ENCODE results near the gene UBE2G1. TPM values are rescaled to one million over a fixed set of nuclear protein-coding genes. Genes with fewer than 3 reads are reported as not detected.
A peak's percentile ranks its signal among the peaks of the same experiment; 100 is the strongest.

The UBE2G1 gene
- total RNA-seq, 1 donor from 2014 or later: 65.1 TPM

DNA sequence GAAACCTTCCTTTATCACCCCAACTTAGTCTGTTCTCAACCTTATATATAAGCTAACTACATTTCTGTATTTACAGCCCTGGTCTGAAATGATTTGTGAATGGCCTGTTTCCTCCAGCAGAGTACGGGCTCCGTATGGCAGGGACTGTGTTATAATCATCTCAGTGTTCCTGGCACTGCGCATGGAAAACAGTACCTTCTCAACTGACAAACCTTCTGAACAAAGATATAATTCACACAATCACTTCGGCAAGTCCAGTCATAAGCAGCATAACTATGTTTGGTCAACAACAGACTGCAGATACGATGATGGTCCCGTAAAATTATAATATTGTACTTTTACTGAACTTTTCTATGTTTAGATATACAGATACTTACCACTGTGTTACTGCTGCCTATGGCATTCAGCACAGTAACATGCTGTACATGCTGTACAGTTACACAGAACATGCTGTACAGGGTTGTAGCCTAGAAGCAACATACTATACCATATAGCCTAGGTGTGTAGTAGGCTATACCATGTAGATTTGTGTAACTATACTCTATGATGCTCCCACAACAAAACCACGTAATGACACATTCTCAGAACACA, 132.7 kb downstream of the UBE2G1 start:
- Mint-ChIP-seq H3K4me1 (ENCODE audit: unreplicated experiment) (peaks cover 46% of the 10 kb centered on the region), H3K9me3 (ENCODE audit: unreplicated experiment) (no peaks in the 10 kb centered on the region), H3K27me3 (ENCODE audit: unreplicated experiment) (no peaks in the 10 kb centered on the region), H3K36me3 (ENCODE audit: unreplicated experiment) (peaks cover 19% of the 10 kb centered on the region), H3K27ac (ENCODE audit: unreplicated experiment) (peak overlapping the region; percentile 50), H3K4me3 (ENCODE audit: unreplicated experiment) (no peak overlapping the region)
- no peak for TF ChIP-seq CTCF (IDR thresholded peaks at IDR 0.05)
- DNase-seq (ENCODE audit: extremely low spot score, unreplicated experiment): no peak

- no peak for DNase-seq (ENCODE audit: extremely low spot score, unreplicated experiment)
- no peak for TF ChIP-seq CTCF (IDR thresholded peaks at IDR 0.05)
- no peaks in the 10 kb centered on the region for H3K27me3 Mint-ChIP-seq (ENCODE audit: unreplicated experiment)
- peaks cover 19% of the 10 kb centered on the region for H3K36me3 Mint-ChIP-seq (ENCODE audit: unreplicated experiment)
- H3K4me3 Mint-ChIP-seq (ENCODE audit: unreplicated experiment): no peak overlapping the region
- H3K4me1 Mint-ChIP-seq (ENCODE audit: unreplicated experiment): peaks cover 51% of the 10 kb centered on the region
- peak overlapping the region; percentile 82 for H3K27ac Mint-ChIP-seq (ENCODE audit: unreplicated experiment)
- no peaks in the 10 kb centered on the region for H3K9me3 Mint-ChIP-seq (ENCODE audit: unreplicated experiment)
Observed at GRCh38 chr17:4232168-4232813, 134.2 kb downstream of the UBE2G1 start.

GRCh38 chr17:4229627-4230541, 136.6 kb downstream of the UBE2G1 start:
- H3K36me3 Mint-ChIP-seq (ENCODE audit: unreplicated experiment): peaks cover 15% of the 10 kb centered on the region
- peak overlapping the region; percentile 87 for H3K27ac Mint-ChIP-seq (ENCODE audit: unreplicated experiment)
- no peaks in the 10 kb centered on the region for H3K9me3 Mint-ChIP-seq (ENCODE audit: unreplicated experiment)
- no peak for DNase-seq (ENCODE audit: extremely low spot score, unreplicated experiment)
- H3K4me1 Mint-ChIP-seq (ENCODE audit: unreplicated experiment): peaks cover 39% of the 10 kb centered on the region
- H3K27me3 Mint-ChIP-seq (ENCODE audit: unreplicated experiment): no peaks in the 10 kb centered on the region
- TF ChIP-seq CTCF (IDR thresholded peaks at IDR 0.05): no peak
- H3K4me3 Mint-ChIP-seq (ENCODE audit: unreplicated experiment): peak overlapping the region; percentile 32

- no peak overlapping the region for H3K27ac Mint-ChIP-seq (ENCODE audit: unreplicated experiment)
- H3K27me3 Mint-ChIP-seq (ENCODE audit: unreplicated experiment): no peaks in the 10 kb centered on the region
- no peak overlapping the region for H3K4me3 Mint-ChIP-seq (ENCODE audit: unreplicated experiment)
- H3K36me3 Mint-ChIP-seq (ENCODE audit: unreplicated experiment): peaks cover 12% of the 10 kb centered on the region
- DNase-seq (ENCODE audit: extremely low spot score, unreplicated experiment): no peak
- H3K9me3 Mint-ChIP-seq (ENCODE audit: unreplicated experiment): no peaks in the 10 kb centered on the region
- no peak for TF ChIP-seq CTCF (IDR thresholded peaks at IDR 0.05)
- H3K4me1 Mint-ChIP-seq (ENCODE audit: unreplicated experiment): peaks cover 4% of the 10 kb centered on the region
Observed at GRCh38 chr17:4221899-4222659, 144.4 kb downstream of the UBE2G1 start.

Data from osteocyte (in vitro differentiated cells).